ENCODE data around the gene CORO2A.
"Not testable (repeated sequence)": the region's sequence is repeated elsewhere in the genome, so short reads cannot be mapped to it uniquely, and the experiment has no call there.

Gene CORO2A

GRCh38 chr9:98117097-98117496, 75.3 kb downstream of the CORO2A start:
- not testable (repeated sequence) for DNase-seq (ENCODE audit: low spot score)

GRCh38 chr9:98109052-98109451, 83.4 kb downstream of the CORO2A start:
- no peak for DNase-seq (ENCODE audit: low spot score)

GRCh38 chr9:98108531-98109031, 83.9 kb downstream of the CORO2A start:
- no peak for DNase-seq (ENCODE audit: low spot score)

- no peak for DNase-seq (ENCODE audit: low spot score)
These were observed 84.5 kb downstream of the CORO2A start for GRCh38 chr9:98107926-98108325.

GRCh38 chr9:98105006-98105405, 87.4 kb downstream of the CORO2A start:
- DNase-seq (ENCODE audit: low spot score) = no peak

GRCh38 chr9:98104445-98104881, 88.0 kb downstream of the CORO2A start:
- no peak for DNase-seq (ENCODE audit: low spot score)

GRCh38 chr9:98101868-98102273, 90.6 kb downstream of the CORO2A start:
- DNase-seq (ENCODE audit: low spot score) = no peak

GRCh38 chr9:98101416-98101815, 91.0 kb downstream of the CORO2A start:
- no peak for DNase-seq (ENCODE audit: low spot score)

GRCh38 chr9:98100456-98100855, 92.0 kb downstream of the CORO2A start:
- DNase-seq (ENCODE audit: low spot score) = no peak

GRCh38 chr9:98099898-98100297, 92.5 kb downstream of the CORO2A start:
- no peak for DNase-seq (ENCODE audit: low spot score)

GRCh38 chr9:98099346-98099745, 93.1 kb downstream of the CORO2A start:
- DNase-seq (ENCODE audit: low spot score) = no peak

- no peak for DNase-seq (ENCODE audit: low spot score)
These were observed 94.6 kb downstream of the CORO2A start for GRCh38 chr9:98097836-98098235.

GRCh38 chr9:98096091-98096490, 96.3 kb downstream of the CORO2A start:
- DNase-seq (ENCODE audit: low spot score) = no peak

GRCh38 chr9:98095401-98095800, 97.0 kb downstream of the CORO2A start:
- DNase-seq (ENCODE audit: low spot score) = no peak

GRCh38 chr9:98094851-98095250, 97.6 kb downstream of the CORO2A start:
- DNase-seq (ENCODE audit: low spot score) = no peak

- DNase-seq (ENCODE audit: low spot score) = no peak
These were observed 98.1 kb downstream of the CORO2A start for GRCh38 chr9:98094316-98094715.

GRCh38 chr9:98092613-98092931, 99.9 kb downstream of the CORO2A start:
- DNase-seq (ENCODE audit: low spot score) = no peak

- DNase-seq (ENCODE audit: low spot score) = no peak
These were observed 100.5 kb downstream of the CORO2A start for GRCh38 chr9:98091735-98092612.

GRCh38 chr9:98090674-98091073, 101.8 kb downstream of the CORO2A start:
- not testable (repeated sequence) for DNase-seq (ENCODE audit: low spot score)

- no peak for DNase-seq (ENCODE audit: low spot score)
These were observed 104.8 kb downstream of the CORO2A start for GRCh38 chr9:98087420-98088354.

- no peak for DNase-seq (ENCODE audit: low spot score)
These were observed 106.0 kb downstream of the CORO2A start for GRCh38 chr9:98086461-98086860.

GRCh38 chr9:98085944-98086343, 106.5 kb downstream of the CORO2A start:
- no peak for DNase-seq (ENCODE audit: low spot score)

- DNase-seq (ENCODE audit: low spot score) = no peak
These were observed 107.4 kb downstream of the CORO2A start for GRCh38 chr9:98085058-98085457.
